Measurements from ENCODE around the gene PSME1.

GRCh38 chr14:24119691-24120090, 16.3 kb upstream of the PSME1 start:
- TF ChIP-seq POLR2A (IDR thresholded peaks at IDR 0.05; ENCODE audit: low read depth, low read length) (no peak), TAF1 (IDR thresholded peaks at IDR 0.05; ENCODE audit: borderline replicate concordance, low read depth, low read length) (no peak), POLR2AphosphoS5 (IDR thresholded peaks at IDR 0.05; ENCODE audit: low read depth, low read length) (no peak)
